VCaP (cell line): ENCODE data around the gene METTL22.

Experiments used
- H3K27ac ChIP-seq: fragments of 450-650 bp; 2 replicates; pipeline ENCODE4 v1.5.1; 2017
- TF ChIP-seq, protein P1 (sequence below): fragments of 450-650 bp; conservative IDR thresholded peaks from 2 replicates; pipeline ENCODE4 v1.5.1; 2017; ENCODE audit warnings: mild to moderate bottlenecking, moderate library complexity

METTL22 gene

DNA sequence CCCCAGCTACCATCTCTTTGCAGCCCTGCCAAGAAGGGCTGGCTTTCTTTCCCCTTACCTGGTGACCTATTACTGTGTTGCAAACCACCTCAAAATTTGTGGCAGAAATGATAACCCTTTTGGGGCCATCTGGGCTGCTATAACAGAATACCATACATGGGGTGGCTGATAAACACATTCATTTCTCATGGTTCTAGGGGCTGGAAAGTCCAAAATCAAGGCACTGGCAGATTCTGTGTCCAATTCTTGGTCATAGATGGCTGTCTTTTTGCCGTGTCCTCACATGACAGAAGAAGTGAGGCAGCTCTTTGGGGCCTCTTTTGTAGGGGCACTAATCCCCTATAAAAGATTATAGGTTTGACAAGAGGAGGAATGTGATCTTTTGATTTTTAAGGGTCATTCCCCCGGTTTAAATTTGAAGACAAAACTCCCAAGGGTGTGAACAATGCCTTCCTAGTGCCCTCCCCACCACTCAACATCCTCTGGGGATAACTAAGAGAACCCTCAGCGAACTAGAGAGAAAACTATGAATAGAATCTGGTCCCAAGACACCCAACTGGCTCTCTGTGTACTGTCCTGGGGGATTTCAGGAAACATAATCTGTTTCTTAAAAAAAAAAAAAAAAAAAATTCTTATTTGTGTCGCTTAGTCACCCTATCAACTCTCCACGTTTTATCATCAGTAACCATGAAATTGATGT, 1.7 kb upstream of the METTL22 start:
- TF ChIP-seq, protein P1, sequence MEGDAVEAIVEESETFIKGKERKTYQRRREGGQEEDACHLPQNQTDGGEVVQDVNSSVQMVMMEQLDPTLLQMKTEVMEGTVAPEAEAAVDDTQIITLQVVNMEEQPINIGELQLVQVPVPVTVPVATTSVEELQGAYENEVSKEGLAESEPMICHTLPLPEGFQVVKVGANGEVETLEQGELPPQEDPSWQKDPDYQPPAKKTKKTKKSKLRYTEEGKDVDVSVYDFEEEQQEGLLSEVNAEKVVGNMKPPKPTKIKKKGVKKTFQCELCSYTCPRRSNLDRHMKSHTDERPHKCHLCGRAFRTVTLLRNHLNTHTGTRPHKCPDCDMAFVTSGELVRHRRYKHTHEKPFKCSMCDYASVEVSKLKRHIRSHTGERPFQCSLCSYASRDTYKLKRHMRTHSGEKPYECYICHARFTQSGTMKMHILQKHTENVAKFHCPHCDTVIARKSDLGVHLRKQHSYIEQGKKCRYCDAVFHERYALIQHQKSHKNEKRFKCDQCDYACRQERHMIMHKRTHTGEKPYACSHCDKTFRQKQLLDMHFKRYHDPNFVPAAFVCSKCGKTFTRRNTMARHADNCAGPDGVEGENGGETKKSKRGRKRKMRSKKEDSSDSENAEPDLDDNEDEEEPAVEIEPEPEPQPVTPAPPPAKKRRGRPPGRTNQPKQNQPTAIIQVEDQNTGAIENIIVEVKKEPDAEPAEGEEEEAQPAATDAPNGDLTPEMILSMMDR: no peak
- no peak overlapping the region for H3K27ac ChIP-seq

DNA sequence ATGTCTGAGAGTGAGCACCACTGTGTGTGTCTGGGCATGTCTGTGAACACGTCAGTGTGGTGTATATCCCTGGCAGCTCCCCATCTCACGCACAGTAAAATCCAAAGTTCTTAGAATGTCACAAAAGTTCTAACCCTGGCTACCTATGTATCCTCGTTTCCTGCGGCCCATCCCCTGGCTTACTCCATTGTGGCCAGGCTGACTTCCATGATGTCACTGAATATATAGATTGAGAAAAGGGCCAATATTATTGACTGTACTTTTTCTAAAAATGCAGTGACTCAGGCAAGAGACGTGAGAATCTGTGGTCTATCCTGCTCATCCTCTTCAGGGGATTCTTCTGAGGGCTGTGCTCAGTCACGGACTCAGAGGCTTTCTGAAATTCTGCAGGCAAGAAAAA, 963 bp upstream of the METTL22 start:
- H3K27ac ChIP-seq: no peak overlapping the region
- TF ChIP-seq, protein P1: no peak

DNA sequence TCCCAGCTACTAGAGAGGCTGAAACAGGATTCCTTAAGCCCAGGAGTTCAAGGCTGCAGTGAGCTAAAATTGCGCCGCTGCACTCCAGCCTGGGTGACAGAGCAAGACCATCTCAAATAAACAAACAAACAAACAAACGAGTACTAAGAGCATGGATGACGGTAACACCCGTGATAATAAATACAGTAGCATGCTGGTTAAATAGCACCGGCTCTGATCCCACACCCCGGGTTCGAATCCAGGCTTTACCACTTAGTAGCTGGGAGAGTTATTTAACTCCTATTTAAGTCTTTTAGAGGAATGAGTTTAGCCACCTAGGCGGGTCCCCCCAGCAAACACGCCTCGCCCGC, 301 bp upstream of the METTL22 start:
- peak overlapping the region; percentile 65; the same call in 1 of the 2 replicates for H3K27ac ChIP-seq

DNA sequence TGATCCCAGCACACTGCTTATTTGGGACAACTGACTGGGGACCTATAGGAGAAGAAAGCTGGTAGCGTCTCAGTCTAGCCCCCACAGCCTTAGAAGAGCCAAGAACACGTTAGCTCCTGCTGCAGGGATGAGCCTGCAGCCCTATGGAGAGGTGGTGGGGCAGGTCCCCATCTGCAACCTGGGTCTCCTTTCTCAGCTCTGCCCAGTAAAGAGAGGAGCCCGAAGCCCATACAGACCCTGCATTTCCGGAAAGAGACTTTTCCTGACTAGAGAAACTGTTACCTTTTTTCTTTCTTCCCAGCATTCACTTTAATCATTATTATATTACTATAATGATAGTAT, 788 bp downstream of the METTL22 start:
- TF ChIP-seq, protein P1: no peak
- peak overlapping the region; percentile 65; the same call in 1 of the 2 replicates for H3K27ac ChIP-seq

More for the DNA sequence above, 301 bp upstream of the METTL22 start:
- TF ChIP-seq, protein P1: no peak

DNA sequence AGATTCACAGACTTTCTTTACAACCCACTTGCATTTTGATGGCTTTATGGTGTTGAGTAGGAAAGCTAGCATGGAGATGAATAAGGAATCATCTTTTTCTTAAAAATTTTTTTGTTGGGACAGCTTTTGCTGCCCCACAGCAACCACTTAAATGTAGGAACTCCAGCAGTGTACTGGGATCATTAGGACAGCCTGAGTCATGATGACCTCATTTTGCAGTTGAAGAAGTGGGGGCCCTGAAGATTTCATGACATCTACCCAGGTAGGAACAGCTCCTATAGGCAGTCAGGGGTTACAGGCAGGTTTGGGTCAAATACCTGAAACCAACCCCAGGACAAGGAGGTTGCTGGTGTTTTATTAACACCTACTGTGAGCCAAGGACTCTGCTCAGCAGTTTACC, 2.1 kb downstream of the METTL22 start:
- TF ChIP-seq, protein P1: no peak

DNA sequence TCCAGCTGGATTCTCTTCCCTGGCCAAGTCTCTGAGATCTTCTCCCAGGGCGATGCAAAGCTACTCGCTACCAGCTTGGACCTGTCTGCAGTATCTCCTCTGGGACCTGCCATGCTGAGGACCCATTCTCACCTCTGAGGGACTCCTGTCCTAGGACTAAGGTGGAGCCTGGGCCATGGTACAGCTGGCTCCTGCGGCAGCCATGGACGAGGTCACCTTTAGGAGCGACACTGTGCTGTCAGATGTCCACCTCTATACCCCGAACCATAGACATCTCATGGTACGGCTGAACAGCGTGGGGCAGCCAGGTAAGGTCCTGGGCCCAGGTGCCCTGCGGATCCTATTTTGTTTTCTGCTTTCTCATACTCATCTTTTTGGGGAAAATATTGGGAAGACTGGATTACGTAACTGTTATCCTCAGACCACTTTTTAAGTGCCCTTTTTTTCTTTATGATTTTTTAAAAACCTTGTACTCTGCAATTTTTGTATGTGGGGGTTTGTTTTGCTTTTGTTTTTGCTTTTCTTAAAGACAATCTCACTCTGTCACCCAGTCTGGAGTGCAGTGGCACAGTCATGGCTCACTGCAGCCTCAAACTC, 4.1 kb downstream of the METTL22 start:
- TF ChIP-seq, protein P1: no peak
- H3K27ac ChIP-seq: no peak overlapping the region

More for the DNA sequence above, 2.1 kb downstream of the METTL22 start:
- H3K27ac ChIP-seq: no peak overlapping the region

DNA sequence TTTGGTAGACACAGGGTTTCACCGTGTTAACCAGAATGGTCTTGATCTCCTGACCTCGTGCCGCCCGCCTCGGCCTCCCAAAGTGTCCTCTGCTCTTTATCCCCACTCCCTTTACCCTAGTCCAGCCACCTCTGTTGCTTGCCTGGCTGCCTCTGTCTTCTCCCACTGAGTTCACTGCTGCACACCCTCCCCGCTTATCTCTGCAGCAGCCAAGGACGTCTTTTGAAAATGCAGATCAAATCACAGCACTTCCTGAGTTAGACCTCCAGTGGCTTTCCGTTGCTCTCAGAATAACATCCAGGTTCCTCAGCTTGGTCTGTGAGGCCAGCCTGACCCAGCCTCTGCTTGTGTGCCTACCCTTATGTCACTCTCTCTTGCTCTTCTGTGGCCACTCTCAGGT, 5.4 kb downstream of the METTL22 start:
- TF ChIP-seq, protein P1: no peak
- H3K27ac ChIP-seq: no peak overlapping the region
